HEK293 (cell line): ENCODE results near the gene SPRY4.

Source experiments
- BCL11B ChIP-seq: fragments of 450-650 bp; formaldehyde crosslinking; IDR thresholded peaks from 2 replicates; pipeline ENCODE4 v1.5.1; 2016; ENCODE audit warnings: low read depth, missing biosample characterization, missing genetic modification characterization
- TF ChIP-seq, protein P1 (sequence below): fragments of 450-650 bp; formaldehyde crosslinking; IDR thresholded peaks from 2 replicates; pipeline ENCODE4 v1.5.1; 2016; ENCODE audit warnings: missing biosample characterization, missing genetic modification characterization
- TF ChIP-seq, protein P2 (sequence below): fragments of 450-650 bp; formaldehyde crosslinking; IDR thresholded peaks from 2 replicates; pipeline ENCODE4 v1.5.1; 2016; ENCODE audit warnings: missing biosample characterization, missing genetic modification characterization

DNA sequence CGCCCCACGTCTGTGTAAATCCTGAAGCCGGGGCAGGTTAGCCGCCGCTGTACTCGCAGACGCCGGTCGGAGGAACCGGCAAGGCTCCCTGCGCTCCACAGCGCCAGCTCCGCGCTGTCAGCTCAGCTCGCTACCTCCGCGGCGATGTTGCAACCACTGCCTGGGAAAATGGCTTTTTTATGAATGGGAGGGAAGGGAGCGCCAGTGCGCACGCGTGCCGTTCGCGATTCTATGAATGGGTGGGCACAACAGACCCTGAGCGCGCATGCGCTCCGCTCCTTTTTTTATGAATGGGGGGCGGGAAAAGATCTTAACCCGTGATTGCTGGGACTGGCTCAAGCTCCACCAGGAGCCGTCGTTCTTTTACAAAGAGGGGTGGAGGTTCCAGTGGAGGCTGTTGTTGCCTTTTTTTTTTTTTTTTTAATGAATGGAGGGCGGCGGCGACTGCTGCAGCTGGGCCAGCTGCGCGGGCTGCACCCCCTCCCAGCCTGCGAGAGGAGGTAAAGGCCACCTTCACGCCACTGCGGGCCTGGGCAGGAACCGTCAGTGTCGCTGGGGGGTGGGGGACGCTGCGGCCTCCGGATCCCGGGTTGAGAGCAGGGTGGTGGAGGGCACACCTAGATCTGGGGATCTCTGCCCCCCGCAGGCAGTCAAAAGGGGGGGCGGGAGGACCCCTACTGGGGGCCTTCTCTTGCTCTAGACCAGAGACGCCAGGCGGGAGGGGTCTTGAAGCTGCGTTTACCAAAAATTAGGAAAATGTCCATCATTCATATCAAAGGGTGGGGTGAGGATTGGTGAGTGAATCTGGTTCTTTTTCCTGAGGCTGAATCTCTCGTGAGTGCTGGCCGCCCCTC is at the start of gene SPRY4:
- TF ChIP-seq, protein P1, sequence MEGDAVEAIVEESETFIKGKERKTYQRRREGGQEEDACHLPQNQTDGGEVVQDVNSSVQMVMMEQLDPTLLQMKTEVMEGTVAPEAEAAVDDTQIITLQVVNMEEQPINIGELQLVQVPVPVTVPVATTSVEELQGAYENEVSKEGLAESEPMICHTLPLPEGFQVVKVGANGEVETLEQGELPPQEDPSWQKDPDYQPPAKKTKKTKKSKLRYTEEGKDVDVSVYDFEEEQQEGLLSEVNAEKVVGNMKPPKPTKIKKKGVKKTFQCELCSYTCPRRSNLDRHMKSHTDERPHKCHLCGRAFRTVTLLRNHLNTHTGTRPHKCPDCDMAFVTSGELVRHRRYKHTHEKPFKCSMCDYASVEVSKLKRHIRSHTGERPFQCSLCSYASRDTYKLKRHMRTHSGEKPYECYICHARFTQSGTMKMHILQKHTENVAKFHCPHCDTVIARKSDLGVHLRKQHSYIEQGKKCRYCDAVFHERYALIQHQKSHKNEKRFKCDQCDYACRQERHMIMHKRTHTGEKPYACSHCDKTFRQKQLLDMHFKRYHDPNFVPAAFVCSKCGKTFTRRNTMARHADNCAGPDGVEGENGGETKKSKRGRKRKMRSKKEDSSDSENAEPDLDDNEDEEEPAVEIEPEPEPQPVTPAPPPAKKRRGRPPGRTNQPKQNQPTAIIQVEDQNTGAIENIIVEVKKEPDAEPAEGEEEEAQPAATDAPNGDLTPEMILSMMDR (tag by site-specific recombination) = peak; percentile 81; the same call in 1 of the 2 replicates
- no peak for TF ChIP-seq BCL11B (tag by site-specific recombination)
- TF ChIP-seq, protein P2, sequence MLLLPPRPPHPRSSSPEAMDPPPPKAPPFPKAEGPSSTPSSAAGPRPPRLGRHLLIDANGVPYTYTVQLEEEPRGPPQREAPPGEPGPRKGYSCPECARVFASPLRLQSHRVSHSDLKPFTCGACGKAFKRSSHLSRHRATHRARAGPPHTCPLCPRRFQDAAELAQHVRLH (tag by site-specific recombination) = no peak
